Measurements from ENCODE around the gene C1QTNF1.
A peak's percentile ranks its signal among the peaks of the same experiment; 100 is the strongest.

C1QTNF1 gene

GRCh38 chr17:78992542-78993212 lies 31.3 kb upstream of the C1QTNF1 start:
- no peak for DNase-seq (ENCODE audit: low spot score)

- peak; percentile 51 for DNase-seq (ENCODE audit: low spot score)
Observed at GRCh38 chr17:78993241-78993956, 30.6 kb upstream of the C1QTNF1 start.

- no peak for DNase-seq (ENCODE audit: low spot score)
Observed at GRCh38 chr17:78993981-78994671, 29.8 kb upstream of the C1QTNF1 start.

GRCh38 chr17:78995022-78995760 lies 28.8 kb upstream of the C1QTNF1 start:
- no peak for DNase-seq (ENCODE audit: low spot score)

- DNase-seq (ENCODE audit: low spot score), result peak; percentile 1
Observed at GRCh38 chr17:78995761-78996451, 28.1 kb upstream of the C1QTNF1 start.

- DNase-seq (ENCODE audit: low spot score), result peak; percentile 1
Observed at GRCh38 chr17:78996781-78997201, 27.2 kb upstream of the C1QTNF1 start.

- peak; percentile 0 for DNase-seq (ENCODE audit: low spot score)
Observed at GRCh38 chr17:78997231-78997741, 26.7 kb upstream of the C1QTNF1 start.

GRCh38 chr17:78997881-78998280 lies 26.1 kb upstream of the C1QTNF1 start:
- DNase-seq (ENCODE audit: low spot score), result peak; percentile 1

- DNase-seq (ENCODE audit: low spot score), result peak; percentile 1
Observed at GRCh38 chr17:78998311-78999055, 25.5 kb upstream of the C1QTNF1 start.

- DNase-seq (ENCODE audit: low spot score), result peak; percentile 1
Observed at GRCh38 chr17:78999056-78999768, 24.8 kb upstream of the C1QTNF1 start.

GRCh38 chr17:78999947-79000395 lies 24.0 kb upstream of the C1QTNF1 start:
- DNase-seq (ENCODE audit: low spot score), result no peak

GRCh38 chr17:79000396-79001189 lies 23.4 kb upstream of the C1QTNF1 start:
- DNase-seq (ENCODE audit: low spot score), result peak; percentile 1

- peak; percentile 2 for DNase-seq (ENCODE audit: low spot score)
Observed at GRCh38 chr17:79001190-79002020, 22.6 kb upstream of the C1QTNF1 start.

- no peak for DNase-seq (ENCODE audit: low spot score)
Observed at GRCh38 chr17:79002291-79002690, 21.7 kb upstream of the C1QTNF1 start.

GRCh38 chr17:79002796-79003593 lies 21.0 kb upstream of the C1QTNF1 start:
- DNase-seq (ENCODE audit: low spot score), result no peak

- peak; percentile 0 for DNase-seq (ENCODE audit: low spot score)
Observed at GRCh38 chr17:79003661-79004411, 20.1 kb upstream of the C1QTNF1 start.
